ENCODE measurements around the gene TMED4.

Gene TMED4

DNA sequence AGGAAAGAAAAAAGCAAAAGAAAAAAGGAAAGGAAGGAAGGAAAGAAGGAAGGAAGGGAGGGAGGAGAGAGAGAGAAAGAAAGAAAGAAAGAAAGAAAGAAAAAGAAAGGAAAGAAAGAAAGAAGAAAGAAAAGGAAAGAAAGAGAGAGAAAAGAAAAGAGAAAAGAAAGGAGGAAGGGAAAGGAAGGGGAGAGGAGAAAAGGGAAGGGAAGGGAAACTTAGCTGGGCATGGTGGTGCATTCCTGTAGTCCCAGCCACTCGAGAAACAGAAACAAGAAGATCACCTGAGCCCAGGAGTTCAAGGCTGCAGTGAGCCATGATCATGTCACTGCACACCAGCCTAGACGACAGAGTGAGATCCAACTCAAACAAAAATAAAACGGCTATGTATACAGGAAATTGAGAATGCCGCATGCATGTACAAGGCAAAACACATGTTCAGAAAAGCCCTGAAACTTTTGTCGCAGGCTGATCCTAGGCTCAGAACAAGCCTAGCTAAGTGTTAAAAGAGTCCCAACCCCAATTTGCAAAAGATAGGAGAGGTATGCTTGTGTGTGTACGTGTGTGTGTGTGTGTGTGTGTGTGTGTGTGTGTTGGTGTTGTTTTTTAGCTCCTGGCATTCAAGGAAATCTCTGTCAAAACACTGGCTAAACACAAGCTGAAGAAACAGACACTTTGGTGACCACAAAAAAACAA lies 34.3 kb downstream of the TMED4 start:
- no peak for DNase-seq (ENCODE audit: insufficient read length, low spot score)
- no peak for FAIRE-seq

DNA sequence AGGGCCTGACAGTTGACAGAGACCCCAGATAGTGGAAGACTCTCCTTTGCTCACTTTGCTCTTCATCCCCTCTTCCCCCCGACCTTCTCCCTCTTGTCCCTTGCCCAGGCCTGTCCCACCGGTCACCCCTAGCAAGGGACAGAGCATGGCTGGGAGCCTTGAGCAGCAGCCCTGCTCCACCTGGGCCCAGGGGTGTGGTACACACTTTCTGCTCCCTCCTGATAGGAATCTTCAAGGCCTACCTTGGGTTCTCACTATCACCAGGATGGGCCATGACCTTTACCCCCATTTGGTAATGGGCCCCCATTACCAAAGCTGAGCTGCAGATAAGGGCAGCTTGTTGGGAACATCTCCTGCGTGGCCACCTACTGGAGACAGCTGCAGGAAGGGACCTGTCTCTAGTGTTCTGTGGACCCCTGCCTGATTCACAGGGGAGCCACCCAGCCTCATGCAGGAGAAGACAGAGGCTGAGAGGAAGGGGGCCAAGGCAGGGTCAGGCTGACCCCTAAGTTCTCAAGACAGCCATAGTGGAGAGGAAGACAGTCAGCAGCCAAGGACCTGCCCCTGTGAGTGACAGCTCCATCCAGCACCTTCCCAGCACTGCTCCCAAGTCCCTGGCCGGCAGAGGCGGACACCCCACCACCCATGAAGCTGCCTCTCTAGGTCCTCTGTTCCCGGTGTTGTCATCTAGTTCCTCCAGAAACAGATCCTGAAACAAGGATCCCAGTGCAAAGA lies 40.0 kb downstream of the TMED4 start:
- FAIRE-seq = no peak
- DNase-seq (ENCODE audit: insufficient read length, low spot score) = no peak

DNA sequence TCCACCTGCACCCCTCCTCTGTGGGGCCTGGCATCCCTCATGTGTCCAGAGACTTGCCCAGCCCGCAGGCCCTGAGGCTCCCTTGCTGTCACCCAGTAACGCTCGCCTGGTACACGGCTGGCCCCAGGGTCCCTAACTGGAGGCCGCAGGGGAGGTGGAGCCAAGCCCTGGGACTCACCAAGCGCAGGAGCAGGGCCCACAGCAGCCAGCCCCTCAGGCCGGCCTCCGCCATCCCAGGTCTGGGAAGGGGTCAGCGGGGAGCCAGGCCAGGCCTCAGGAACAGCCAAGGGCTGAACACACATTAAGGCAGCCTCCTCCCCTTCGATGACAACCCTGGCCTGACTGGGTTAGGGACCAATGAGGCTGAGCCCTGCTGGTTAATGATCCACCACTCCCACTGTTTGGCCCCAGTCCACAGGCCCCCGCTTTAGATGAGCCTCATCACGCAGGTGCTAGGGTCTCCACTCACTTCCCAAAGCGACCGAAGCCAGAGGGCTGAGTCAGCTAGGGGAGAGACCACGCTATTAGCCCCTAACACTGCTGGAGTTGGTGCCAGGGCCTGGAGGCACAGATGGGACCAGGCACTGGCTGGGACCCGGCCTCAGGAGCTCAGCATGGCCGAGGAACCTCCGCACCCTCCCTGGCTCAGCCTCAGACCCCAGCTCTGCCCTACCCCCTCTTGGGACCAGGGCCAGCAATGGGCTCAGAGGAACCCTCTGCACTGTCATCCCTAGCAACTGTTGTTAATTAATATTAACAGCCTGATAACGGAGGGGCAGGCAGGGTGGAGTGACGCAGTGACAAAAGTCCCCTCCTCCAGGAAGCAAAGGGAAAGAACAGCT lies 40.8 kb downstream of the TMED4 start, which contains the start of gene NPC1L1:
TSS of gene NPC1L1 (minus strand) at position 303 of the 842 bp plus-strand sequence. CDS start at position 232, 71 bp downstream.
- FAIRE-seq (no peak), DNase-seq (ENCODE audit: insufficient read length, low spot score) (no peak)

DNA sequence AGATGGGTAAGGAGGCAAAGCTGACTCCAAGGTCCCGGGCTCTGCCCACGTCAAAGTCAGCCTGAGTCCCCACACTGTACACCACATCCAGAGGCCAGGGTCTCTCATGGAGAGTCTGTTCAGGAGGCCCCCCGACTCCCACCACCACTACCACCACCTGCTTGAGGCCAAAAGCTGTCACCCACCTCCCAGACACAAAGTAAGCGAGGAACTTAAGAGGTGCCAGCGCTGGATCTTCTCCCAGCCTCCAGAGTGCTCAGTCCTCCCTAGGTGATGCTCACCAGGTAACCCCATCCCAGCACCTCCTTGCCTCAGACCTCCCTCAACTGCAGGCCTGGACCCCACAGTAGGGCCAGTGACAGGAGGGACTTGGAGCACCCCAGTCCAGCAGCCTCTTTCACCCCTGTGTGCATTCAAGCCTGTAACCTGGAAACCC lies 41.4 kb downstream of the TMED4 start:
- FAIRE-seq = no peak

GRCh38 chr7:44539669-44540506 lies 42.1 kb downstream of the TMED4 start:
- DNase-seq (ENCODE audit: insufficient read length, low spot score) = no peak
- no peak for FAIRE-seq

More for the DNA sequence above, 41.4 kb downstream of the TMED4 start:
- DNase-seq (ENCODE audit: insufficient read length, low spot score) = no peak

DNA sequence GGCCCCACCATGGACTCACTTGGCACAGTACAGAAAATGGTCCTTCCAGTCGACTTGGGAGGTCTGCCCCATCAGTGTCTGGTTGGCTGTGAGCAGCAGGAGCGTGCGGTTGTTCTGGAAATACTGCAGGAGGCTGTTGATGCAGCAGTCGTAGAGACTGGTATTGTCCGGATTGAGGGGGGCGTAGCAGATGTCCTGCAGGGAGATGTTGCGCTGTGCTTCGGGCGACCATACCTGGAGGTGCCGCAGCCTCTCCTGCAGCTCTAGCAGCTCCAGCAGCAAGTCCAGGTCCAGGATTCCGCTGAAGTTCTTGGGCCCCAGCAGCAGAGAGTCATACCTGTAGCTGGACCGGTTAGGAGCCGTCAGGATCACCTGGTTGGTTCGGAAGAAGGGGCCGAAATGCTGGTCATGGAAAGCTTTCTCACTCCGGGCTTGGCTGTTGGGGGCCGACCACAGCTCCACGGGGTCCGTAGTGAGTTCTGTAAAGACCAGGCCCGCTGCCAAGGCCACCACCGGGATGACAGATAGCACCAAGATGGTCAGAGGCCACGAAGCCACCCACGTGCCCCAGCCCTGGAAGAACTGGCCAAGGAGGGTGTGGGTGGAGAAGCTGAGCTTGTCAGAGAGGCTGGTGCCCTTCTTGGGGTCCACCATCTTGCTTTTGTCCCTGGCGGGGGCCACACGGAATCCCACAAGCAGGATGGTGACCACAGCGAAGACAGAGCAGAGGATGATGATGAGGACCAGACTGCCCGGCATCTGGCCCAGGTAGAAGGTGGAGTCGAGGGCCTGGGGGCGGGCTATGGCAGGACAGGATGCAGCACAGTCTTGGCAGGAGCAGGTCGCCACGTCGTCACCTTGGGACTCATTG lies 43.0 kb downstream of the TMED4 start:
- FAIRE-seq (no peak), DNase-seq (ENCODE audit: insufficient read length, low spot score) (no peak)

GRCh38 chr7:44538093-44538797 lies 43.8 kb downstream of the TMED4 start:
- FAIRE-seq = no peak
- DNase-seq (ENCODE audit: insufficient read length, low spot score) = no peak

DNA sequence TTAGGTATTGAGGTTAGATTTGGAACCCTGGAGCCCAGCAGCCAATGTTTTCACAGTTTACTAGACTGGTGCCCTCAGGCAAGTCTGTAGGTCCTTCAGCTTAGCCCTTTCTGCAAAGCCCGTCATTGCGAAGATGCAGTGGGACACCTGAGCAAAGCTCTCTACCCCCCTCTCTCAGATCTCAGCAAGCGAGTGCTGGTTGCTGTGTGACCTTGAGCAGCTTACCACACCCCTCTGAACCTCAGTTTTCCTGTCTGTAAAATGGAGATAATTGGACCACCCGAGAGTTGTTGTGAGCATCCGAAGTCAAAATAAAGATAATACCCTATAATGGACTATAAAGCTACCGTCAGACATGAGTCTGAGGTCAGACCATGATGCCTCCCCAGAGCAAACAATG lies 44.6 kb downstream of the TMED4 start:
- DNase-seq (ENCODE audit: insufficient read length, low spot score) (no peak), FAIRE-seq (no peak)

DNA sequence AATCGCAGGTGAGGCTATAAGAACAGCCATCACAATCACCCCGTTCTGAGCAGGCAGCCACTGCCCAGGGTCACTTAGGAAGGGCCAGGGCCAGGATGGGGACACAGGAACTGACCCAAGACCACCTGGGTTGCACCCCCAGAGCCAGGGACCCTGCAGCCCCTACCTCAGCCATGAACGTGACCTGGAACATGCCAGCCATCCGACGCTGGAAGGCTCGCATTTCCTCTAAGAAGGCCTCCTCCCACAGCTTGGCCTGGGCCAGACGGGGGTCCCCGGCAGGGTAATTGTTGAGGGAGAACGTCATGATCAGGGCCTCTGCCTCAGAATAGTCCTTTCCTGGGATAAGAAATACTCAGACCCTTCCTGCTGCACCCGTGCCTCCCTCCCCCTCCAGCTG lies 45.9 kb downstream of the TMED4 start:
- no peak for DNase-seq (ENCODE audit: insufficient read length, low spot score)
- FAIRE-seq = no peak

DNA sequence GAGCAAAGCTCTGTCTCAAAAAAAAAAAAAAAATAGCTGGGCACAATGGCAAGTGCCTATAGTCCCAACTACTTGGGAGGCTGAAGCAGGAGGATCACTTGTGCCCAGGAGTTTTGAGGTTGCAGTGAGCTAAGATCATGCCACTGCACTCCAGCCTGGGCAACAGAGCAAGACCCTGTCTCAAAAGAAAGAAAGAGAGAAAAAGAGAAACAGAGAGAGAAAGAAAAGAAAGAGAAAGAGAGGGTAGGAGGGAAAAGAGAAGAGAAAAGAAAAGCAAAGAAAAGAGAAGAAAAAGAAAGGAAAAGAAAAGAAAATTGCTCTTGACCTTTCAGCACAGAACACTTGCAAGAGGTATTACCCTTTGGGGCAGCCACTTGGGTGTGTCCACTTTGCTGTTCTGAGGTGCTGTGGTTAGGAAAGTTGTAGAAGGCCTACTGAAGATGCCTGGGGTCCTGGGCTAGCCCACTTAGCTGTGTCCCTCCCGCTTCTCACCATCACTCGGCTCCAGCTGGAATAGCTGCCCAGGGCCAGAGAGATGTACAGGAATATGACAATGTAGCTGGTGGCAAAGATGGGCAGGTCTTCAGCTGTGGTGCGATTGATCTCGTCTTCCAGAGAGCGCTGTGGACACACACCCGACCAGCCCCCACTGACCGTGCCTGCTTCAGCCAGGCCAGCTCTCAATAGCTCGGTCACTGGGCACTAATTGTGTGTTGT lies 46.5 kb downstream of the TMED4 start:
- no peak for DNase-seq (ENCODE audit: insufficient read length, low spot score)
- FAIRE-seq = no peak

DNA sequence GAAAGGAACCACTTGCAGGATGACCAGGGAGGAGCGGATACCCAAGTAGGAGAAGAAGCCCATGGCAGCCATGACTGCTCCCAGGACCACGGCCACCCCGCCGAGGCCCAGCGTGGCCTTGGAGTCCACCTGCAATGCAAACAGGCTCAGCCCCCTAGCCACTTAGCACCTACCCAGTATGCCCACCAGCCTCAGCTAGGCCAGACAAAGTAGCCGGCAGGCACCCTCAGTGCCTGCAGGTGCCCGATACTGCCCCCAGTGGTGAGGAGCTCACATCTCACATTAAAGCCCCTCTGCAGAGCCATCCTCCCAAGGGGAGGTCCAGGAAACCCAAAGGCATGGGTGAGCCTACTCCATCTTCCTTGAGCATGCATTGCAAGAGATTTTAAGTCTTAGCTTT lies 47.5 kb downstream of the TMED4 start:
- DNase-seq (ENCODE audit: insufficient read length, low spot score) = peak; percentile 87
- peak; percentile 80 for FAIRE-seq

DNA sequence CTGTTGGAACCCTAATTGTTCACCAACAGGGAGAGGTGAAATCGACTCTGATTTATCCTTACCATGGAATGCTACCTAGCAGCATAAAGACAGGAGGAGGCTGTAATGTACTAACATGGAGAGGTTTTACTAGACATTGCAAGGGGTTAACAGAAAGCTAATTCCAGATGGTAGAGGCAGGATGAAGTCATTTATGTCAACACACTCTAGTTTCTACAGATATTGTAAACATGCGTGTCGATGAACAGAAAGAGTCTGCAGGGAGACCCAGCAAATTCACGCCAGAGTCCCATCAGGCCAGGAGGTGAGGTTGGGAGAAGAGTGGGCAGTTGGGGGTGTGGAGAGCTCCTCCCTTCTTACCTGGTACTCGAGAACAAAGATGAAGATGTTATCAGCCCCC lies 47.9 kb downstream of the TMED4 start:
- DNase-seq (ENCODE audit: insufficient read length, low spot score) (no peak), FAIRE-seq (no peak)

- FAIRE-seq (no peak), DNase-seq (ENCODE audit: insufficient read length, low spot score) (no peak)
Measured at GRCh38 chr7:44533301-44534055, 48.6 kb downstream of the TMED4 start.

- FAIRE-seq (no peak), DNase-seq (ENCODE audit: insufficient read length, low spot score) (no peak)
Measured at GRCh38 chr7:44531421-44532380, 50.3 kb downstream of the TMED4 start.

- no peak for FAIRE-seq
- DNase-seq (ENCODE audit: insufficient read length, low spot score) = no peak
Measured at GRCh38 chr7:44530990-44531389, 51.0 kb downstream of the TMED4 start.

Measured in GM19239 (cell line).